ENCODE results near the gene MBD5. TPM values are rescaled to one million over a fixed set of nuclear protein-coding genes. Genes with fewer than 3 reads are reported as not detected.
A peak's percentile ranks its signal among the peaks of the same experiment; 100 is the strongest.

Gene MBD5
- total RNA-seq, 1 donor from 2014 or later = 44.9 TPM

DNA sequence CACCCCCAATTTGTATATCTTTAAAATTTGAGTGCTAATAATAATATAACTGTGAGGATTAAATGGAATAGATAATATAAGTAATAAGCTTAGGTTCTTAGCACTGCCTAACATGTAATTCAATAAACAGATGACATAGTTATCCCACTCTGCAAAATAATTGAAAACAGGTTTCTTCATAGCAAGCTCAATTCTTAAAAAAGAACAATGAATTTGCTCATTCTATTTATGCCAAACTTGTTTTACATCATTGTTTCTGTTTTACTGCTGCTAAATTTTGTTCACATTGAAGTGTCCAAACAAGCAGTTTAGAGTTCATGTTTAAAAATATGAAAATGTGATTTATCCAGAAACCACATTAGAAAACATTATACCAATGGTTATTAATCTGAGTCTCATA, 217.0 kb downstream of the MBD5 start:
- Mint-ChIP-seq H3K27ac (ENCODE audit: unreplicated experiment) (no peak overlapping the region), H3K36me3 (ENCODE audit: unreplicated experiment) (peaks cover 39% of the 10 kb centered on the region), H3K4me3 (ENCODE audit: unreplicated experiment) (no peak overlapping the region), H3K9me3 (ENCODE audit: unreplicated experiment) (peaks cover 20% of the 10 kb centered on the region), H3K27me3 (ENCODE audit: unreplicated experiment) (no peaks in the 10 kb centered on the region), H3K4me1 (ENCODE audit: unreplicated experiment) (peaks cover 5% of the 10 kb centered on the region)
- DNase-seq (ENCODE audit: extremely low spot score, unreplicated experiment) = no peak
- TF ChIP-seq, protein P1, sequence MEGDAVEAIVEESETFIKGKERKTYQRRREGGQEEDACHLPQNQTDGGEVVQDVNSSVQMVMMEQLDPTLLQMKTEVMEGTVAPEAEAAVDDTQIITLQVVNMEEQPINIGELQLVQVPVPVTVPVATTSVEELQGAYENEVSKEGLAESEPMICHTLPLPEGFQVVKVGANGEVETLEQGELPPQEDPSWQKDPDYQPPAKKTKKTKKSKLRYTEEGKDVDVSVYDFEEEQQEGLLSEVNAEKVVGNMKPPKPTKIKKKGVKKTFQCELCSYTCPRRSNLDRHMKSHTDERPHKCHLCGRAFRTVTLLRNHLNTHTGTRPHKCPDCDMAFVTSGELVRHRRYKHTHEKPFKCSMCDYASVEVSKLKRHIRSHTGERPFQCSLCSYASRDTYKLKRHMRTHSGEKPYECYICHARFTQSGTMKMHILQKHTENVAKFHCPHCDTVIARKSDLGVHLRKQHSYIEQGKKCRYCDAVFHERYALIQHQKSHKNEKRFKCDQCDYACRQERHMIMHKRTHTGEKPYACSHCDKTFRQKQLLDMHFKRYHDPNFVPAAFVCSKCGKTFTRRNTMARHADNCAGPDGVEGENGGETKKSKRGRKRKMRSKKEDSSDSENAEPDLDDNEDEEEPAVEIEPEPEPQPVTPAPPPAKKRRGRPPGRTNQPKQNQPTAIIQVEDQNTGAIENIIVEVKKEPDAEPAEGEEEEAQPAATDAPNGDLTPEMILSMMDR (IDR thresholded peaks at IDR 0.05) = no peak

DNA sequence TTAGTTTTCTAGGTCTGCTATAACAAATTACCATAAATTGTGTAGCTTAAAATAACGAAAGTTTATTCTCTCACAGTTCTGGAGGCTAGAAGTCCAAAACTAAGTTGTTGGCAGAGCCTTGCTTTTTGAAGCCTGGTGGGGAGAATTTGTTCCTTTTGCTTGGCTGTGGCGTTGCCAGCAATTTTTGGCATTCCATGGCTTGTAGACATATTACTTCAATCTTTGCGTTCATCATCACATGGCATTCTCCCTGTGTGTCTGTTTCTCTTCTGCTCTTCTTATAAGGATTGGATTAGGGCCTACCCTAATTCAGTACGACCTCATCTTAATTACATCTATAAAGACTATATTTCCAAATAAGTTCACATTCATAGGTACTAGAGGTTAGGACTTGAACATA, 217.7 kb downstream of the MBD5 start:
- Mint-ChIP-seq H3K27me3 (ENCODE audit: unreplicated experiment) (no peaks in the 10 kb centered on the region), H3K4me3 (ENCODE audit: unreplicated experiment) (no peak overlapping the region), H3K36me3 (ENCODE audit: unreplicated experiment) (peaks cover 39% of the 10 kb centered on the region), H3K9me3 (ENCODE audit: unreplicated experiment) (peaks cover 20% of the 10 kb centered on the region), H3K4me1 (ENCODE audit: unreplicated experiment) (peaks cover 5% of the 10 kb centered on the region), H3K27ac (ENCODE audit: unreplicated experiment) (no peak overlapping the region)
- DNase-seq (ENCODE audit: extremely low spot score, unreplicated experiment) = no peak
- TF ChIP-seq, protein P1 (IDR thresholded peaks at IDR 0.05) = no peak

DNA sequence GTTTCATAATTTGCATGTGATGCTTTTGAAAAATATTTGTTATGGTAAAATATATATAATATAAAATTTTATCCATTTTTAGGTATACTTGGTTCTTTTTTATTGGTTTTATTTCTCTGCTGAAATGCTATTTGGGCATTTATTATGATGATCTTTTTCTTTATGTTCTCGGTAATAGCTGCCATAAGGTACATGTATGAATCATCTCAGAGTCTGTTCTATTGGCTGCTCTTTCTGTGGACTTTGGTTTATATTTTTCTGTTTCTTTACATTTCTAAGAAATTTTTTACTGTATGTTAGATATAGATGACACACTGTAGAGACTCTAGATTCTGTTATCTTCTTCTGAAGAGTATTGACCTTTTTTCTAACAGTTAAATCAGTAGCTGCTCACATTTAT, 219.9 kb downstream of the MBD5 start:
- Mint-ChIP-seq H3K27me3 (ENCODE audit: unreplicated experiment) (no peaks in the 10 kb centered on the region), H3K9me3 (ENCODE audit: unreplicated experiment) (peaks cover 20% of the 10 kb centered on the region), H3K27ac (ENCODE audit: unreplicated experiment) (no peak overlapping the region), H3K4me1 (ENCODE audit: unreplicated experiment) (peaks cover 15% of the 10 kb centered on the region), H3K4me3 (ENCODE audit: unreplicated experiment) (no peak overlapping the region), H3K36me3 (ENCODE audit: unreplicated experiment) (peaks cover 37% of the 10 kb centered on the region)
- TF ChIP-seq, protein P1 (IDR thresholded peaks at IDR 0.05) = no peak
- DNase-seq (ENCODE audit: extremely low spot score, unreplicated experiment) = no peak

DNA sequence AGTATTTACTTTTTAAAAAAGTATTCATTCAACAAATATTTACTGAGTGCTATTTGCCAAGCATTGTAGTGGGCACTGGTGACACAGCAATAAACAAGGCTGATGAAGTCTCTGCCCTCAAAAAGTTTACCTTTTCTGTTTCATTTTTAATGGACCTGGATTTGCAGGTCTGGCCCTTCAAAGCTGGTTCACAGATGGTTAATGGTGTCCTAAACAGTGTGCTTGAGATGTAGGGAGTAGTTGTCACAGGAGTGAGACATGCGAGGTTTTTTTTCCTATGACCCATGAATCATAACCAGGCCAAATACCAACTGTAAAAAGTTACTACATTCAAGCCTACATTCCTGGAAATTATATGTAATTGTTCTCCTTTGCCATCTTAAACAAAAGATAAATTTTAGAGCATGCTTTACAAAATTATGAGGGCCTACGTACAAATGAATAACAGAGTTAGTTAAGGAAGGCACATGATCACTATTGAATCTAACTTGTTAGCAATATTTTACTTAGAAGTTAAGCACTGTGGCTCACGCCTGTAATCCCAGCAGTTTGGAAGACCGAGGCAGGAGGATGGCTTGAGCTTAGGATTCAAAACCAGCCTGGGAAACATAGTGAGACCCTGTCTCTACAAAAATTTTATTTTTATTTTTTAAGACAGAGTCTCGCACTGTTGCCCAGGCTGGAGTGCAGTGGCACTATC, 223.9 kb downstream of the MBD5 start:
- DNase-seq (ENCODE audit: extremely low spot score, unreplicated experiment) = no peak
- TF ChIP-seq, protein P1 (IDR thresholded peaks at IDR 0.05) = no peak
- Mint-ChIP-seq H3K27ac (ENCODE audit: unreplicated experiment) (peak overlapping the region; percentile 23), H3K27me3 (ENCODE audit: unreplicated experiment) (no peaks in the 10 kb centered on the region), H3K36me3 (ENCODE audit: unreplicated experiment) (peaks cover 18% of the 10 kb centered on the region), H3K9me3 (ENCODE audit: unreplicated experiment) (peaks cover 12% of the 10 kb centered on the region), H3K4me1 (ENCODE audit: unreplicated experiment) (peaks cover 10% of the 10 kb centered on the region), H3K4me3 (ENCODE audit: unreplicated experiment) (no peak overlapping the region)

DNA sequence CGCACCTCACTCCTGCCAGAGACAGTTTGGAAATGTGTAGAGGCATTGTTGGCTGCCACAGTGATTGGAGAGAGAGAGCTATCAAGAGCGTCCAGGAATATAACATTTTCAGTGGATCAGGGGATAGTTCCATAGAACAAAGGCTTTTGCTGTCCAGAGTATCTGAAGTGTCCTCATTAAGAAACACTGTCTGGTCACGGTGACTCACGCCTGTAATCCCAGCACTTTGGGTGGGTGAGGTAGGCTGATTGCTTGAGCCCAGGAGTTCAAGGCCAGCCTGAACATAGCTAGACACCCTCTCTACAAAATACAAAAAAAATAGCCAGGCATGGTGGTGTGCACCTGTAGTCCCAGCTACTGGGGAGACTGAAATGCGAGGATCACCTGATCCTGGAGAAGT, 231.1 kb downstream of the MBD5 start:
- no peaks in the 10 kb centered on the region for H3K27me3 Mint-ChIP-seq (ENCODE audit: unreplicated experiment)
- H3K36me3 Mint-ChIP-seq (ENCODE audit: unreplicated experiment) = peaks cover 8% of the 10 kb centered on the region
- no peaks in the 10 kb centered on the region for H3K9me3 Mint-ChIP-seq (ENCODE audit: unreplicated experiment)
- H3K4me3 Mint-ChIP-seq (ENCODE audit: unreplicated experiment) = no peak overlapping the region
- no peak overlapping the region for H3K27ac Mint-ChIP-seq (ENCODE audit: unreplicated experiment)
- TF ChIP-seq, protein P1 (IDR thresholded peaks at IDR 0.05) = no peak
- H3K4me1 Mint-ChIP-seq (ENCODE audit: unreplicated experiment) = no peaks in the 10 kb centered on the region
- DNase-seq (ENCODE audit: extremely low spot score, unreplicated experiment) = no peak

All from osteocyte (in vitro differentiated cells).